Measurements from ENCODE around the gene HDAC7.

The HDAC7 gene

DNA sequence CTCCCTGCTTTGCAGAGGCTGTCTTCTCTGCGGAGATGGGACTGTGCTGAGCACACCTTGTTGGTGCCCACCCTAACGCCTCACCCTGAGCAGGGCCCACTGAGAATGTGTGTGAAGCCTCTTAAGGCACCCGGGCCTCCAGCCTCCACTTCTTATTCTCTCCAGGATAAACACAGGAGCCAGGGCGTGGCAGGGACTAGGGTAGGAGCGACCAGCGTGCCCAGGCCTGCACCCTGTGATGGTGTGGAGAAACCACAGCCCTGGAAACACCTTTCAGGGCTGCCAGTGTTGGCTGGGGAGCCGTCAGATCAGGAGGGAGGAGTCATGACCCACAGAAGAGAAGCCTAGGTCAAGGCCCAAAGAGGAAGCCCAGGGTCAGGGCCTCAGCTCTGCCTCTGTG, 43.8 kb upstream of the HDAC7 start:
- DNase-seq (ENCODE audit: low spot score), result no peak
- in situ Hi-C loops (cut with MboI; ENCODE audit: low pct_unique_long_range_greater_than_20kb, low sequenced_read_pairs, unreplicated experiment), result no loop called here
- TF ChIP-seq, protein P1, sequence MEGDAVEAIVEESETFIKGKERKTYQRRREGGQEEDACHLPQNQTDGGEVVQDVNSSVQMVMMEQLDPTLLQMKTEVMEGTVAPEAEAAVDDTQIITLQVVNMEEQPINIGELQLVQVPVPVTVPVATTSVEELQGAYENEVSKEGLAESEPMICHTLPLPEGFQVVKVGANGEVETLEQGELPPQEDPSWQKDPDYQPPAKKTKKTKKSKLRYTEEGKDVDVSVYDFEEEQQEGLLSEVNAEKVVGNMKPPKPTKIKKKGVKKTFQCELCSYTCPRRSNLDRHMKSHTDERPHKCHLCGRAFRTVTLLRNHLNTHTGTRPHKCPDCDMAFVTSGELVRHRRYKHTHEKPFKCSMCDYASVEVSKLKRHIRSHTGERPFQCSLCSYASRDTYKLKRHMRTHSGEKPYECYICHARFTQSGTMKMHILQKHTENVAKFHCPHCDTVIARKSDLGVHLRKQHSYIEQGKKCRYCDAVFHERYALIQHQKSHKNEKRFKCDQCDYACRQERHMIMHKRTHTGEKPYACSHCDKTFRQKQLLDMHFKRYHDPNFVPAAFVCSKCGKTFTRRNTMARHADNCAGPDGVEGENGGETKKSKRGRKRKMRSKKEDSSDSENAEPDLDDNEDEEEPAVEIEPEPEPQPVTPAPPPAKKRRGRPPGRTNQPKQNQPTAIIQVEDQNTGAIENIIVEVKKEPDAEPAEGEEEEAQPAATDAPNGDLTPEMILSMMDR (IDR thresholded peaks at IDR 0.05; ENCODE audit: extremely low read depth, insufficient read depth, missing control alignments), result no peak

DNA sequence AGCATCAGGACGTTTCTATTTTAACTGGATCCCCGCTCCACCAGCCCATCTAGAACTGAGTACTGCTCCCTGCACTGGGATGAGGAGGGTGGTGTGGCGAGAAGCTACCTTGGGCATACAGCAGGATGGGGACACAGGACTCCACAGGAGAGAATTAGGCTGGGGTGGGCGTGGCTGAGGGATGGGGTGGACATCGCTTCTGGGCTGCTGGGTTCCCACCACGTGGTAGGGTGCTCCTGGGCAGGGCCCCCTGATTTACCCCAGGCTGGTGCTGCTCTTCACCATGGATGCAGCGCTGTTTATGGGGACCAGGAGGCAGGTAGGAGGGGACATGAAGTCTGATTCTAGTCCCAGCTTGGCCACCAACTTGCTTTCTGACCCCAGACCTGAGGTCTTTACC, 43.2 kb upstream of the HDAC7 start:
- in situ Hi-C loops (cut with MboI; ENCODE audit: low pct_unique_long_range_greater_than_20kb, low sequenced_read_pairs, unreplicated experiment), result no loop called here

DNA sequence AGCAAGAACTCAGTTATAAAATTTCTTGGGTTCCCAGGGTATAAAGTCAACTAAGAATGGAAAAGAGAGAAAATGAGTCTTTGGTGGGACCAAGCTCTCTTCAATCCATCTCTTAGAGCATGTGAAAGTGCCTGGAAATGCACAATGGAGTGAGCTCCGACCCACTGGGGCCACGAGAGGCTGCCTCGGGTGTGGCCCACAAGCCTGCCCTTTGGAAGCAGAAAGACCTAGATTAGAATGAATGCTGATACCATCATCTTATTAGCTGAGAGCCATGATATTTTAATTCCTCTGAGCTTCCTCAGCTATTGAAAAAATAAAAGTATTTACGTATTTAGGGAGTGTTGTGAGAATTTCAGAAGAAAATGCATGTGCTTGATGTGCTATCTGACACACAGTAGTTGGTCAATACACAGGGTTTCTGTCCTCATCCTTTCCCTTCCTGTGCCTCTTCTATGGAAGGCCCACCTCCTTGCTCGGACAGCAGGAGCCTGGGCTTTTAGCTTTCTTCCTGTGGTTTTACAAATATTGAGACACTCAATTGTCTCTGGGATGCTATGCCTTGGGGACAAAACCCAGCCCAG, 42.6 kb upstream of the HDAC7 start:
- no peak for DNase-seq (ENCODE audit: low spot score)
- TF ChIP-seq, protein P1 (IDR thresholded peaks at IDR 0.05; ENCODE audit: extremely low read depth, insufficient read depth, missing control alignments), result no peak
- in situ Hi-C loops (cut with MboI; ENCODE audit: low pct_unique_long_range_greater_than_20kb, low sequenced_read_pairs, unreplicated experiment), result no loop called here

More for the DNA sequence above, 43.2 kb upstream of the HDAC7 start:
- TF ChIP-seq, protein P1 (IDR thresholded peaks at IDR 0.05; ENCODE audit: extremely low read depth, insufficient read depth, missing control alignments), result no peak
- DNase-seq (ENCODE audit: low spot score), result no peak

DNA sequence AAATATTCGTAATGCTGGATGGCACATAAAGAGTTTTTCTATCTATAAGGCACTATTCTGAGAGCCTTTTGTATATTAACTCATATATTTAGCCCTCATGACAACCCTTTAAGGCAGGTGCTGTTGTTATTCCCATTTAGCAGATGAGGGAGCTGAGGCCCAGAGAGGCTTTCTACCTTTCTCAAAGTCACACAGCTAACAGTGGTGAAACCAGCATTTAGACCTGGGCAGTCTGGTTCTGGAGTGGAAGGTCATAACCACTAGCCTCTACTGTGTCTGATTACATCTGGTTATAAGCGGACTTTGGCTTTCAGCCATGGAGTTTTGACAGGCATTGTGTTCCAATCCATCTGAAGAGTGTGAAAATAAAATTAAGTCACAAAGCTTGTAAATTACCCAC, 41.2 kb upstream of the HDAC7 start:
- in situ Hi-C loops (cut with MboI; ENCODE audit: low pct_unique_long_range_greater_than_20kb, low sequenced_read_pairs, unreplicated experiment), result no loop called here
- TF ChIP-seq, protein P1 (IDR thresholded peaks at IDR 0.05; ENCODE audit: extremely low read depth, insufficient read depth, missing control alignments), result no peak
- DNase-seq (ENCODE audit: low spot score), result no peak

DNA sequence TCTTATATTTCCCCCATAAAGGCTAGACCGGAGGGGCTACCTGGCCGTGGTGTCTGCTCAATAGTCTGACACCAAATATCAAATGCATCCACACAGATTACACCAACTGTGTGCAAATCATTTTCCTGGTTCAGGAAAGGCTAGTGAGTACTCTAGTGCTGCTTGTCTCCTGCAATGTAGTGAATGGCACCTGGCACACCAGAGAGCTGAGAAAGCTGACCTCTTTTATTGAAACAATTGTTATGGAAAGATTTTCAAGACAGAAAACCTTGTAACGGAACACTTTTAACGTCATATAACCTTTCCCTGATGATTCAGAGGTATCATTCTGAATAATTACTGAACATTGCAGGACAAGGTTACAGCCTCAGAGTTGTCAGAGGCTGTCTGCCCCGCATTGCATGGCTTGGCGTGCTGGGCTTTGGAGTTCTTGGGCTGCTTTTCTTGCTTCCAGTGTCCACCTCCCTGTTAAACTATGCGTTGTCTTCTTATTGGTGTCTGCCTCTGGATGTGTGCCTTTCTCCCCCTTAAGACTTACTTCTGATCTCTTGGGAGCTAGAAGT, 40.7 kb upstream of the HDAC7 start:
- in situ Hi-C loops (cut with MboI; ENCODE audit: low pct_unique_long_range_greater_than_20kb, low sequenced_read_pairs, unreplicated experiment), result no loop called here
- no peak for DNase-seq (ENCODE audit: low spot score)
- TF ChIP-seq, protein P1 (IDR thresholded peaks at IDR 0.05; ENCODE audit: extremely low read depth, insufficient read depth, missing control alignments), result no peak

DNA sequence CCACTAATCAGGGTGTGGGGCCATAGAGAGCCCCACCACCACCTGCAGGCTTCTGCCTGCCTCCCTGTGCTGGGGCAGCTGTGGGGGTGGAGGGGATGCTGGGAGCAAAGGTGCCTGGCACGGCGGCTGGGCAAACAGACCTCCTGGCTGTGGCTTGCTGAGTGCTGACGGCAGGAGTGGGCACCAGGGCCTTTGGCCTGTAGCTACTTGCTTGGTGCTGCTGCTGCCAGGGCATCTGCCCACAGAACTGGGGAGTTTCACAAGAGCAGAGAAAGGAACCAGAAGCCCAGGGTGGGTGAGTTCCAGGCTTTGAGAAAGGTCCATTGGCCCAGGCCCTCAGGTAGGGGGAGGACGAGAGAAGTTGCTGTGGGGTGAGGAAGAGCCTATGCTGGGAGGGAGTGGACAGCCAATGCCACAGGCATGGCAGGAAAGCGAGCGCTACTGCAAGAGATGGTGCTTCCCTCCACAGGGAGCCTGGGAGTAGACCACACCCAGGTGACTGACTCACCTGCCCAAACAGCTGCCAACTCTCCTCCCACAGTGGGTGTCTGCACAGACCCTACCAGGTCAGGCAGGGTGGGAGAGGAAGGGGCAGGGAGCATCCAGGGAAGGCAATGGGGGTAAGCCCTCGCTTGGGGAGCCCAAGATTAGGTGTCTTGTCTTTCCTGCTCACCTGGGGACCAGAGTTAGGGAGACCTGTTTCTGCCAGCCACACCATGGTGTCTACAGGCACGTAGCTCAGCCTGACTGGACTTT, 39.0 kb upstream of the HDAC7 start:
- TF ChIP-seq, protein P1 (IDR thresholded peaks at IDR 0.05; ENCODE audit: extremely low read depth, insufficient read depth, missing control alignments), result no peak
- no peak for DNase-seq (ENCODE audit: low spot score)
- in situ Hi-C loops (cut with MboI; ENCODE audit: low pct_unique_long_range_greater_than_20kb, low sequenced_read_pairs, unreplicated experiment), result no loop called here
